GM18861 (cell line): Measurements from ENCODE around the gene CASP10.
"Not testable (repeated sequence)": the region's sequence is repeated elsewhere in the genome, so short reads cannot be mapped to it uniquely, and the experiment has no call there.

Experiments used
- ATAC-seq: cut with Tn5 transposase; IDR thresholded peaks from one replicate; pipeline ENCODE4 v1.9.1; 2021; ENCODE audit not compliant: unreplicated experiment

CASP10 gene, protein sequence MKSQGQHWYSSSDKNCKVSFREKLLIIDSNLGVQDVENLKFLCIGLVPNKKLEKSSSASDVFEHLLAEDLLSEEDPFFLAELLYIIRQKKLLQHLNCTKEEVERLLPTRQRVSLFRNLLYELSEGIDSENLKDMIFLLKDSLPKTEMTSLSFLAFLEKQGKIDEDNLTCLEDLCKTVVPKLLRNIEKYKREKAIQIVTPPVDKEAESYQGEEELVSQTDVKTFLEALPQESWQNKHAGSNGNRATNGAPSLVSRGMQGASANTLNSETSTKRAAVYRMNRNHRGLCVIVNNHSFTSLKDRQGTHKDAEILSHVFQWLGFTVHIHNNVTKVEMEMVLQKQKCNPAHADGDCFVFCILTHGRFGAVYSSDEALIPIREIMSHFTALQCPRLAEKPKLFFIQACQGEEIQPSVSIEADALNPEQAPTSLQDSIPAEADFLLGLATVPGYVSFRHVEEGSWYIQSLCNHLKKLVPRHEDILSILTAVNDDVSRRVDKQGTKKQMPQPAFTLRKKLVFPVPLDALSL

DNA sequence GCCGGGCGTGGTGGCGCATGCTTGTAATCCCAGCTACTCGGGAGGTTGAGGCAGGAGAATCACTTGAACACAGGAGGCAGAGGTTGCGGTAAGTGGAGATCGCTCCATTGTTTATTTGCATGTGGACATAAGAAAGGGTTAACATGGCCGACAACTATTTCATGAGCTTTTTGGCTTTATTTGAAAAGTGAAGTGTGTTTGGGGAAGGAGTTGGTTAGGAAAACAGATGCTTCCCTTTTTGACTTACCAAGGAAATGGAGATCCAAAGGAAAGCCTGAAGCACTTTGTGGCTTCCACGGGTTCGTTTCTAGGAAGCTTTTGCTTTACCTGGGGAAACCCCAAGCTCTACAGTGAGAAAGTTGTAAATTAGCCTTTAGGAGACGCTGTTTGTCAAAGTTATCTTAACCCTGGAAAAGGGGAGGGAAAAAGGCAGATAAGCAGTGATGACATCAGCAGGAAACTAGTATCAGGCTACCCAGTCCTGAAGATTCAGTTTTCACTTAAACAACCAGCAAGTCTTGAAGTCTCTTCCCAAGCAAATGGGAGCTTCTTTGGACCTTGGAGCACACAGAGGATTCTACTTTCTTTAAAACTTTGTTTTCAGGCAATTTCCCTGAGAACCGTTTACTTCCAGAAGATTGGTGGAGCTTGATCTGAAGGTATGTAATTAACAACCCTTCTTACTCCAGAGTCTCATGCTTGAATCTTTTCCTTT lies at the start of gene CASP10:
CASP10 (plus strand) TSS at position 492 of the 715 bp plus-strand sequence. CDS start 2,637 bp downstream, outside the sequence.
- peak; percentile 73 for ATAC-seq

DNA sequence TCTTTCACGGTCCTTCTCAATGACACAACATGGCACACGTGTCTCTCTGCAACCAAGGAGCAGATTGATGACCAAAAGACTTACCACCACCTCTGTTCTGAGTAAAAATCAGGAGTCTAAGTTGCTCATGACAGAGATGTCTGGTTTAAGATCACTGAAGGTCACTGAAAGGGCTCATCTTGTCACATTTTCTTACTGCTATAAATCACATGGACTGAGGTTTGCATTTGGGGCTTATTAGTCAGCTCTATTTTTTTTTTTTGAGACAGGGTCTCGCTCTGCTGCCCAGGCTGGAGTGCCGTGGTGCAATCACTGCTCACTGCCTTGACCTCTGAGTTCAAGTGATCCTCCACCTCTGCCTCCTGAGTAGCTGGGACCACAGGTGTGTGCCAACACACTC lies 47.6 kb upstream of the CASP10 start:
- no peak for ATAC-seq

DNA sequence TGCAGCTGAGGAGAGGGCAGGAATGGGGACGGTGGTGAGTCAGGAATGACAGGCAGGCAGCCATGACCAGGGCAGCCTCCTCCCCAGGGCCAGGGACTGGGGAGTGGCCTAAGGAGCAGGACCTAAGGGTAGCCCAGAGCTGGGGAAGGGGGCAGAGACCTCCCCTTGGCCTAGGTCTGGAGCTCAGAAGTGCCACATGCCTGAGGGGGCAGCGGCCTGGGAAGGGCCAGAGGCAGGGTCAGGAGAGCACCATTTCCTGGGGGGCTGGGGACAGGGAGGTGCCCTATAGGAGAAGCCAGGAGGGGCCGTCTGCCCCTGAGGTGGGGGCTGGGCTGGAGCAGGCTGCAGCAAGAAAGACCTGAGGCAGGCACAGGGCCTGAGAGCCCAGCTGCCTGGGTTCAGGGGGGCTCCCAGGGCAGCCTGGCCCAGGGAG lies 46.0 kb upstream of the CASP10 start:
- ATAC-seq = no peak

DNA sequence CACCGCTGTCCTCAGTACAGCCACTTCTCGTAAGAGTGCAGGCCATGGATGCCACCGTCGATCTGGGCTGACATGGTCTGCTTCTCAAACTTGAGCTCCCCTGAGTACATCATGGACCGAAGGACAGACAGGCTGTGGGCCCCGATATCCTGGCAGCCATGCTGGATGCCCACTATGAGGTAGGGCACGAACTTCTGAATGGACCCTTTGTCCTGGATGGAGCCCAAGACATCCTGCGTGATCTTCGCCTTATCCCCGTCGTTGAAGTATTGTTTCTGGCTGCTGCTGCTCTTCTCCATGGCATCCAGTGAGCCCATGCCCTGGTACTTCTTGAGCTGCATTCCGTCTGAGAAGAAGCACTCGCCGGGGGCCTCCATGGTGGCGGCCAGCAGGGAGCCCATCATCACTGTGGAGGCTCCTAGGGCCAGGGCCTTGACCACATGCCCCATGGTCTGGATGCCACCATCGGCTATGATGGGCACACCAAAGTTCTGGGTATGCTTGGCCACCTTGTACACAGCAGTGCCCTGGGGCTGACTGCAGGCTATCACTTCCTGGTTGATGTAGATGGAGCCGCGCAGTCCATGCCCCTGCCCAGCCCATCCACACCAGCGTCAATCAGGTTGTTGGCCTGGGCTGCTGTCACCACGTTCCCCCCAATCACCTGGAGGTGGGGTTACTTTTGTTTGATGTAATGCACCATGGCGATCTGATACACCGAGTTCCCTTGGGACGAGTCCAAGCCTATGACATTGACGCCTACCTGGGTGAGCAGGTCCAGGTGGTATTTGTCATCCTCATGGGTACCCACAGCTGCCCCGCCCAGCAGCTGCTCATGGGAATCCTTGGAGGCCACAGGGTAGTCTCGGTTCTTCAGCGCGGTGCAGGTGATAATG lies 45.2 kb upstream of the CASP10 start:
- no peak for ATAC-seq

DNA sequence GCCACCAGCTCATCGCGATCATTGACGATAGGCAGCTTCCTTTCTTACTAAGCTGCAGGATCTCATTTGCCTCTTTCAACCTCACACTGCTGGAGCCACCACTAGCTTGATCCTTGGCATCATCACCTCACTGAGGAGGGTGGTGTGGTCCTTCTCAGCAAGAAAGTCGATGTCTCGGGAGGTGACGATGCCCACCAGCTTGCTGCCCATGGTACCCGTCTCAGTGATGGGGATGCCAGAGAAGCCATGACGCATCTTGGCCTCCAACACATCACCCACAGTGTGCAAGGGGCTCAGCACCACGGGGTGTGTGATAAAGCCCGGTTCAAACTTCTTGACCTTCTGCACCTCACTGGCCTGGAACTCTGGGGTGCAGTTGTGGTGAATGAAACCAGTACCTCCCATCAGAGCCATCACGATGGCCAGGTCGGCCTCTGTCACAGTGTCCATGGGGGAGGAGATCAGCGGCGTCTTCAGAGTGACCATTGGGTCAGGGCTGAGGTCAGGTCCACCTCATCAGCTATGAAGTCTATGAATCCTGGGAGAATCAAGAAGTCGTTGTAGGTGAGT lies 44.5 kb upstream of the CASP10 start:
- ATAC-seq = no peak

DNA sequence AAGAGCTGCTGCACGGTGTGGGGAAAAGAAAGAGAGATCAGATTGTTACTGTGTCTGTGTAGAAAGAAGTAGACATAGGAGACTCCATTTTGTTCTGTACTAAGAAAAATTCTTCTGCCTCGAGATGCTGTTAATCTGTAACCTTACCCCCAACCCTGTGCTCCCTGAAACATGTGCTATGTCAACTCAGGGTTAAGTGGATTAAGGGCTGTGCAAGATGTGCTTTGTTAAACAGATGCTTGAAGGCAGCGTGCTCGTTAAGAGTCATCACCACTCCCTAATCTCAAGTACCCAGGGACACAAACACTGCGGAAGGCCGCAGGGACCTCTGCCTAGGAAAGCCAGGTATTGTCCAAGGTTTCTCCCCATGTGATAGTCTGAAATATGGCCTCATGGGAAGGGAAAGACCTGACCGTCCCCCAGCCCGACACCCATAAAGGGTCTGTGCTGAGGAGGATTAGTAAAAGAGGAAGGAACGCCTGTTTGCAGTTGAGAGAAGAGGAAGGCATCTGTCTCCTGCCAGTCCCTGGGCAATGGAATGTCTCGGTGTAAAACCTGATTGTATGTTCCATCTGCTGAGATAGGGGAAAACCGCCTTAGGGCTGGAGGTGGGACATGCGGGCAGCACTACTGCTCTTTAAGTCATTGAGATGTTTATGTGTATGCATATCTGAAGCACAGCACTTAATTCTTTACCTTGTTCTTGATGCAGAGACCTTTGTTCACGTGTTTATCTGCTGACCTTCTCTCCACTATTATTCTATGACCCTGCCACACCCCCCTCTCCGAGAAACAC lies 43.8 kb upstream of the CASP10 start:
- ATAC-seq = not testable (repeated sequence)

DNA sequence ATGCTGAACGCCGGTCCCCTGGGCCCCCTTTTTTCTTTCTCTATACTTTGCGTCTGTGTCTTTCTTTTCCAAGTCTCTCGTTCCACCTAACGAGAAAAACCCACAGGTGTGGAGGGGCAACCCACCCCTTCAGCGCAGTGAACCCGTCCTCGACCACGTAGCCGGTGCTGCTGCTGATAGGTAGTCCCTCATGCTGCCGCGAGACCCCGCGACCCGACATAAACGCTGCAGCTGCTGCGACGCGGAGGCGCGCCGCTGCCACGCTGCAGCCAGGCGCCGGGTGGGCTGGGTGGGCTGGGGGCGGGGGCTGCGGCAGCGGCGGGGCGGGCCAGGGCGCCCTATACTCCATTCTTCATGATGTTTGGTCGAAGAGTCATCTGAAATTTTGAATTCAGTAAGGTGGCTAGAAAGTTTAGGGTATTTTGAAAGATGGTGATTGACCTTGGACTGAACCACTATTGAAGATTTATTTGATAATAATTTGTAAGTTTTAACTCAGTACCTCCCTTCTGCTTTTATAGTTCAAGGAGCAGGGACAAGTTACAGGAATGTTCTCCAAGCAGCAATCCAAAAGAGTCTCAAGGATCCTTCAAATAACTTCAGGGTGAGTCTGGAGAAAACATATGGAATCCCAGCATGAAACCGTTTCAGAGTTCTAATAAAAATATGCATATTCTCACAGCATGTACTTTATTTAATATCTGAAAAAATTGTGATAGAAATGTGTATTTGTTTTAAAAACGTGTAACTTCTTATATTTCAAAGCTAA lies 42.9 kb upstream of the CASP10 start:
- ATAC-seq = no peak

DNA sequence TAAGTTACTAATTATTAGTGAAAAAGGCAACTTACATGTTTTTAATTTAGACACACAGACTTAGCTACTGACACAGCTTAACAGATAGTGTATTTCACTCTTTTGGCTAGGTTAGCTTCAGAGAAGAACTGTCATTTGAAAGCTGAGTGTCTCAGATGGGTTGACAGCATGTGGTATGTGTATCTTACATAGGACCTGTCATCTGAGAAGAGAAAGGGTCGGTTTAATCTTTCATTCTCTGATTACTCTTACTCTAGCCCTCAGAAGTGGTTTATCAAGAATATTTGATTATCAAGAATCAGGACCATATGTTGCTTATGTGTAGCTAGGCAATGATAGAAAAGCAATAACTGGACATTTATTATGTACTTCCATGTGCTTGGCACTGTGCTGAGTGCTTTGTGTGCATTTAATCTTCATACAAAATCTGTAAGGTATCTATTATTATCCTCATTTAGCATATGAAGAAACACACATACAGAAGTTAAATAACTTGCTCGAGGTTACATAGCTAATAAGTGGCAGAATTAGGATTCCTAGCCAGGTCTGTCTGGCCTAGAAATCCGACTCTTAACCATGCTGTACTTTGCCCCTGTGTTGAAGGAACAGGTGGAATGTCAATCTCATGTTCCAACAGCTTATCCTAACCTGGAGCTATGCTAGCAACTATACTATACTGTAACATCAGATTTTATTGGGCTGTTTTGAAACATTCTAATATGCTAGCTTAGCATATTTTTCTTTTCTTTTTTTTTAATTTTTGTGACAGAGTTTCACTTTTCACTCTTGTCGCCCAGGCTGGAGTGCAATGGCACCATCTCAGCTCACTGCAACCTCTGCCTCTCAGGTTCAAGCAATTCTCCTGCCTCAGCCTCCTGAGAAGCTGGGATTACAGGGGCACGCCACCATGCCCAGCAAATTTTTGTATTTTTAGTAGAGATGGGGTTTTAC lies 38.6 kb upstream of the CASP10 start:
- no peak for ATAC-seq

DNA sequence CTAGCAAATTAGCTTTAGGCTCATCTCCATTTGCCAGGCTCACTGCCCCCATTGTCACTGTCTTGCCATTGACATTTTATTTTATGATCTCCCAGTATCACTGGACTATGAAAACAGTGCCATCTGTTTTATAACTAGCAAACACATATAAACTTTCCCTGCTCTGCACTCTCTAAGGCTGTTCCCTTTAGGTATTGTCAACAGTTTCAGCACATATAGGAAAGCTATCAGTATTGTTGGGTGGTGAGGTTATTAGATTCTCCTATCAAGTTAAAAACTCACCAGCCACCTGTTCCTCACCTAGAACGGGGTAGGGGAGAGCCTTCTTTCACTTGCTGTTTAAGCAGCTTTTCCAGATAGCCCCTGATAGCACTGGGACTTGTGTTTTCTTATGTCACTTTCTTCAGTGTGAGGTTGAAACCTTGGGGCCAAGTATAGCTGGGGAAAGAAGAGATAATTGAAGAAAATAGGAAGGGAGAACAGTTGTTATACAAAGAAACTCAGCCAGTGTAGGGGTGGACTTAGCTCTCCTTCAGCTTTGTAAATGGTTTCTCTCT lies 34.4 kb upstream of the CASP10 start:
- ATAC-seq = no peak

DNA sequence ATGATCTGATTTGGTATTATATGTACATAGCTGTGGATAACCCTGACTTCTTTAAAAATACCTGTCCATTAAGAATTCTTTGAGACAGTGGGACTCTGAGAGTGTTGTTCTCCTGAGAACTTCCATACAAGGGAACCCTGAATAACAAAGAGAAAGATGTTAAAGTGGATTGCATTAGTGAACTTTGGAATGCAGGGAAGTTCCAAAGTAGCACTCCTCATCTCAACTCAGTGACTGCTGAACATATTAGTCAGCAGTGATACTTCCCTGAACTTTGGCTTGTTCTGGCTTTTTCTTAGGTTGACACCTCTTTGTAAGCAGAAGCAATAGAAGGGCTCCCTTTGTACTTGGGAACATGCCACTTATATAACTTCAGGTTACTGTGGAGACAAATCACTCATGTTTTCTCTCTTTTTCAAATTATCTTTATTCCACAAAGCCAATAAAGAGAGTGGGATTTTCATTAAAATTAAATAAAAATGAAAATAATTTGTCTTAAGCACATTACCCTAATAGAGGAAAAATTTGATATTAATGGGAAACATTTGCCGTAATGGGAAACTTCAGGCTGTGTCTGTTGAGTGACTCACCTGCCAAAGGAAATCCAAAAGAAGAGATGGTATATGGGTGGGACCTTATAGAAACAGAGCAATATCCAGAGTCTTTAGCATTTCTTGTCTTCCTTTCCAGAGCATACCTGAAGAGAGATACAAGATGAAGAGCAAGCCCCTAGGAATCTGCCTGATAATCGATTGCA lies 33.7 kb upstream of the CASP10 start:
- ATAC-seq = no peak

DNA sequence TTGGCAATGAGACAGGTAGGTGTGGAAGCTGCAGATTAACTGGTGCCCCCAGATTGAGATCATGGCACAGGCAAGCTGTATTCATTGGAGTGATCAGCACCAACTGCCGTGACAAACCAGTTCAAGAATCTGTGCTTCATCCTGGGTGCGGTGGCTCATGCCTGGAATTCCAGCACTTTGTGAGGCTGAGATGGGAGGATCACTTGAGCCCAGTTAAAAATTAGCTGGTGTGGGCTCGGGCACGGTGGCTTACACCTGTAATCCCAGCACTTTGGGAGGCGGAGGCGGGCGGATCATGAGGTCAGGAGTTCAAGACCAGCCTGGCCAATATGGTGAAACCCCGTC lies 33.1 kb upstream of the CASP10 start:
- ATAC-seq = not testable (repeated sequence)

DNA sequence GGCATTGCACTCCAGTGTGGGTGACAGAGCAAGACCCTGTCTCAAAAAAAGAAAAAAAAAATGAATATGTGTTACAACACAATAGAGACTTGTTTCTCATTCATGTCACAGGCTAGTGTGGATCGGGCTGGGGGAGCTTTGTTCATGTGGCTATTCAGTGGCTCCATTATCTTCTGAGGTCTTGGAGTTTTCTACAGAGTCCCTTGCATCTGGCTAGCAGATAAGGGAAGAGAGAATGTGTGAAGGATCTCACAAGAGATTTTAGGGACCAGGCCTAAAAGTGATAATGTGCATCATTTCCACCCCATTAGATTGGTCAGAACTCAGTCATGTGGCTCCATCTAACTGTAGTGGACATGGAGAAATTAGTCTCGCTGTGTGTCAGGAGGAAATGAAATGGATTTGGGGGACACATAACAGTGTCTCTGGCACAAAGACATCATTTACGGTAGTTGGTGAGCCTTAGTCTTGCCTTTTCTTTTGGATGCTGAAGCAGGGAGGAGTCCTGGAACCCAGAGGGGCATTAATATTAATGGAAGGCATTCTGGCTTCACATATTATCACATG lies 32.4 kb upstream of the CASP10 start:
- no peak for ATAC-seq

DNA sequence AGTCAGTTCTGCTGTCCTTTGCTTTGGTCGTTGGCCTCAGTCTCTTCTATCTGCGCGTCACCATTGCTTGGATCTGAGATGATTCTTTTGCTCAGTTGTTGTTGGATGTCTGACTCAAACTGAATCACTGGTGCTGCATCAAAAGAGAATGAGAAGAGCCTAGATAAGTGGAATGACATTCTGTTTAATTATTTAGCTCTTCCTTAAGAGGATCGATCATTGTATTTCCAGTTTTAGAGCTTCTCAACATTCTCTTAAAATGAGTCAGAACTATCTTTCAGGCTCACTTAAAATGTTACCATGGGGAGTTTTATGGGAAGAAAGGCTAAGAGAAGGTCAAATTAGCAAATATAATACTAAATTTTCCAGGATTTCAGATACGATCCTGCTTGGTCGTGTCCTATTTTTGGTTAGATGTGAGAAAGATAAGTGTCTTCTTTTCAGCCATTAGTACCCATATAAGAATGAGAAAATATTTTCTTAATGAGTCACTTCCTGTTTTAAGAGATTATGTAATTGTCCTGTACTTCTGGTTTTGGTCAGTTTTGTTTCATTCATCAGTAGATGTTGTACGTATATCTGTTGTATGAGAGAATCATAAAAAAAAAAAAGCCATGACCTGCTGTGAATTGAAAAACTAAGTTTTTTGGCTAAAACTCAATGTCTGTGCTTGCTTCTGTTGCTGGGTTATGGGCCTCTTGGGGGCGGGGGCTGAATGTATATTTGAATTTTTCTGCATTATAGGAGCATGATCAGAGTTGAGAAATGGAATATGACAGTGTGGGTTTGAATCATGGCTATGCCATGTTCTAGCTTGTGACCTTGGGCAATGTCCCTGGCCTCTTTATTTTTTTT lies 31.6 kb upstream of the CASP10 start:
- ATAC-seq = peak; percentile 95

DNA sequence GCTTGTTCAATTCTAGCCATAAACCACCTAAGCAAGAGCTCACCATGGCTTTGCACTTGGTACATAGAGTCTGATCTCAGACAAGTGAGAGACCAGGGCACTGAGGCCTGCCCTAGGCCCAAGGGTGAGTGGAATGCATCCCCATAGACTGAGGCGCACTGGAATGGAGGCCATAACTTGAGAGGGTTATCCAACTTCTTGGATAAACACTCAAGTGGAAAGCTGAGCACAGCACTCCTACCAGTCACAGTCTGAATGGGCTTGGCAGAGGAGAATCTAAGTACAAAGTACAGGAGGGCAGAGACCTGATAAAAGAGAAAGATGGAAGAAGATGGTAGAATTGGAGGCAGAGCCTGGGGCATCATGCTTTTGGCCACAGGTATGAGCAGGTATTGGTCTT lies 30.4 kb upstream of the CASP10 start:
- no peak for ATAC-seq

DNA sequence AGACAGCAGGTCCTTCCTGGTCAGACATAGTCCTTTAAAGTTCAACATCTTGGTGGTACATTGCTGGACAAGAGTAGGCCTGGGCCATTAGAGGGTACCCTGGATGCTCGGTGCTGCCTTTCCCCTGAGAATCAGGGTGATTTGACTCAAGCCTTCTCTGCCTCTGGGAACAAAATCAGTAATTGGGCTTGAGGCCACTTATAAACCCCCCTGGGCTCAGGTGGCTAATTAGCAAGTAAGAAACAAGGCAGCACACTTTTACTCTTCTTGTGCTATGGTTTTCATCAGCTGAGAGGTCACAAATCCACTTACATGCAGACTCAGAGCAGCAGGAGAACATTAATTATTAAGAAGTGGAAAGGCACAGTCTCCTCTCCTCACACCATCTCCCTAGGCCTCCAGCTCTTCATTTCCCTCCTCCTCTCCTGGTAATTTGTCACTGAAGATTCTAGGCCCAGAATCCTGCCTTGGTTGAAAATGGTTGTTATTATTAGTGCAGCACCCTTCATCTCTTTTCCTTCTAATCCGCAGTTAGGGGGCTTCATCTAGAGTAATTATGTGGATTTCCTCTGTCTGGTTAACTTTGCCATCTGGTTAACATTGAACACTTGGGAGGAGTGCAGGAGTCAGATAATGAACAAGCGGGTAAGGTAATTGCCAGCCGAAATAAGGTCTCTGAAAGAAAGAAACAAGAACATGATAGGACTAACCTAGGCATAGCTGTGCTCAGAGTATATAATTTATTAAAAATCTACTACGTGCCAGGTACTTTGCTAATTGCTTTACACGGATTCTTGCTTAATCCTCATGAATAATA lies 29.7 kb upstream of the CASP10 start:
- ATAC-seq = no peak
